GM18868 (cell line): ENCODE measurements around the gene PLIN3.
"Not testable (repeated sequence)": the region's sequence is repeated elsewhere in the genome, so short reads cannot be mapped to it uniquely, and the experiment has no call there.

ENCODE experiments used
- ATAC-seq: cut with Tn5 transposase; IDR thresholded peaks from one replicate; pipeline ENCODE4 v1.9.1; 2021; ENCODE audit warnings: mild to moderate bottlenecking, moderate library complexity; ENCODE audit not compliant: unreplicated experiment

Gene PLIN3

DNA sequence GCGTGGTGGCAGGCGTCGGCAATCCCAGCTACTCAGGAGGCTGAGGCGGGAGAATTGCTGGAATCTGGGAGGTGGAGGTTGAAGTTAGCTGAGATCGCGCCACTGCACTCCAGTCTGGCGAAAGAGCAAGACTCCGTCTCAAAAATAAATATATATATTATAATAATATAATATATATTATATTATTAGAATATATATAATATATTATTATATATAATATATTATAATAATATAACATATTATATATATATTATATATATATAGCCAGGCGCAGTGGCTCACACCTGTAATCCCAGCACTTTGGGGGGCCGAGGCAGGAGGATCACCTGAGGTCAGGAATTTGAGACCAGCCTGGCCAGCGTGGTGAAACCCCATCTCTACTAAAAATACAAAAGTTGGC lies 25.5 kb upstream of the PLIN3 start:
- ATAC-seq: not testable (repeated sequence)

DNA sequence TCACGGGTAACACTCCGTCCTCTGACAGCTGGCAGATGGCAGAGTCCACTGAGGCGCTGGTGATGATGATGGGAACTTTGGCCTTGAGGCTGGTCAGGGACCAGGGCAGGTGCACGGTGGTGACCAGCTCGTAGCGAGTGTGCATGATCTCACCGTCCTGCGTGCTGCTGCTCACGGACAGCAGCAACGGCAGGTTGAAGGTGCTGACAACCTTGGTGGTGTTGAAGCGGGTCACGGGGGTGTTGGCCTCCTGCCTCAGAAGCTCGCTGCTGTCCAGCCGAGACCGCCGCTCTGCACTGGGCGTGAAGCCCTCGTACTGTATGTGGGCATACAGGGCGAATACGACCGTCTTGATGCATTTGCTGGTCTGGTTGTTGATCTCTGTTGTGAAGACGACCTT lies 23.6 kb upstream of the PLIN3 start:
- ATAC-seq: no peak

DNA sequence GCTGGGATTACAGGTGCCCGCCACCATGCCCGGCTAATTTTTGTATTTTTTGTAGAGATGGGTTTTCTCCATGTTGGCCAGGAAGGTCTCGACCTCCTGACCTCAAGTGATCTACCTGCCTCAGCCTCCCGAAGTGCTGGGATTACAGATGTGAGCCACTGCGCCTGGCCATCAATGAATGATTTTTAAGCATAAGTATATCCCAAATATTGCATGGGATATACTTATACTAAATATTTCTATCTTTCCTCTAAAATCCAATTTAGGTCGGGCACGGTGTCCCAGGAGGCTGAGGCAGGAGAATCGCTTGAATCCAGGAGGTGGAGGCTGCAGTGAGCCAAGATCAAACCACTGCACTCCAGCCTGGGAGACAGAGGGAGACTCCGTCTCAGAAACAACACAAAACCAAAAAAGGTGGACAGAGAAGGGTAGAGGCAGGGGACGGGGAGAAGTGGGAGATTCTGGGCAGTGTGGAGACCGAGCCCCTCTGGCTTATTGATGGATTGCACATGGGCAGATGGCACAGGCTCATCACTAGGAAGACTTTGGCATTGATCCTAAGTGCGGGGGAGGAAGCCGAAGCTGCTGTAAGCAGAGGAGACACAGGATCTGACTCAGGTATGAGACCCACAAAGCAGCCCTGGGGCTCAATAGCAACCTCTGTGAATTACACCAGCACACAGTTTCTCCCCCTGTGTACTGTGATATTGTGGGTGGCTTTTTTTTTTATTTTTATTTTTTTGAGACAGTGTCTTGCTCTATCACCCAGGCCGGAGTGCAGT lies 21.8 kb upstream of the PLIN3 start:
- ATAC-seq: no peak

DNA sequence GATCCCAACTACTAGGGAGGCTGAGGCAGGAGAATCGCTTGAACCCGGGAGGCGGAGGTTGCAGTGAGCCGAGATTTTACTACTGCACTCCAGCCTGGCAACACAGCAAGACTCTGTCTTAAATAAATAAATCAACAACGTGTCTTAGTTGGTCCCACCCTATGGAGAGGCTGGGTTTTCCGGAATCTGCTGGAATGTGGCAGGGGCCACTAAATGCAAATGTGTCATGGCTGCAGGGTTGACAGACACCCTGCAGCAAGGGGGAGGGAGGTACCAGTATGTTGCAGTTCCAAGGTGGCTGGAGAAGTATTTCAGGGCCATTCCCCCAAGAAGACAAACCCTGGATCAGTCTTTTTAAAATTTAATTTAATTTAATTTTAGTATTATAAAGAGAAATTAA lies 20.3 kb upstream of the PLIN3 start:
- ATAC-seq: not testable (repeated sequence)

DNA sequence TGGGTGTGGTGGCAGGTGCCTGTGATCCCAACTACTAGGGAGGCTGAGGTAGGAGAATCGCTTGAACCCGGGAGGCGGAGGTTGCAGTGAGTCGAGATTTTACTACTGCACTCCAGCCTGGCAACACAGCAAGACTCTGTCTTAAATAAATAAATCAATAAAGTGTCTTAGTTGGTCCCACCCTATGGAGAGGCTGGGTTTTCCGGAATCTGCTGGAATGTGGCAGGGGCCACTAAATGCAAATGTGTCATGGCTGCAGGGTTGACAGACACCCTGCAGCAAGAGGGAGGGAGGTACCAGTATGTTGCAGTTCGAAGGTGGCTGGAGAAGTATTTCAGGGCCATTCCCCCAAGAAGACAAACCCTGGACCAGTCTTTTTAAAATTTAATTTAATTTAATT lies 17.5 kb upstream of the PLIN3 start:
- not testable (repeated sequence) for ATAC-seq

DNA sequence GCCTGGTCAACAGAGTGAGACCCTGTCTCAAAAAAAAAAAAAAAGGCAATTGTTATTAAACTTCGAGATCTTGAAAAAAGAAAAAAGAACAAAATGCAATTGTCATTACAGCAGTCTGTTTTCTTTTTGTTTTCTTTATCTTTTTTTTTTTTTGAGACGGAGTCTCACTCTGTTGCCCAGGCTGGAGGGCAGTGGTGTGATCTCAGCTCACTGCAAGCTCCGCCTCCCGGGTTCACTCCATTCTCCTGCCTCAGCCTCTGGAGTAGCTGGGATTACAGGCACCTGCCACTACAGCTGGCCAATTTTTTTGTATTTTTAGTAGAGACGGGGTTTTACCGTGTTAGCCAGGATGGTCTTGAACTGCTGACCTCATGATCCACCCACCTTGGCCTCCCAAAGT lies 15.4 kb upstream of the PLIN3 start:
- ATAC-seq: not testable (repeated sequence)

DNA sequence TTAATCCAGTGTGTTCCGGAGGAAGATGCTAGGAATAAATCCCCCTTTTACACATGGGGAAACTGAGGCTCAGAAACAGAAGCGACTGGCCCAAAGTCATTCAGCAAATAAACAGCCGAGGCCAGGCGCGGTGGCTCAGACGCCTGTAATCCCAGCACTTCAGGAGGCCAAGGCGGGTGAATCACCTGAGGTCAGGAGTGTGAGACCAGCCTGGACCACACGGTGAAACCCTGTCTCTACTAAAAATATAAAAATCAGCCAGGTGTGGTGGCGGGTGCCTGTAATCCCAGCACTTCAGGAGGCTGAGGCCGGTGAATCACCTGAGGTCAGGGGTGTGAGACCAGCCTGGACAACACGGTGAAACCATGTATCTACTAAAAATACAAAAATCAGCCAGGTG lies 11.6 kb upstream of the PLIN3 start:
- no peak for ATAC-seq

DNA sequence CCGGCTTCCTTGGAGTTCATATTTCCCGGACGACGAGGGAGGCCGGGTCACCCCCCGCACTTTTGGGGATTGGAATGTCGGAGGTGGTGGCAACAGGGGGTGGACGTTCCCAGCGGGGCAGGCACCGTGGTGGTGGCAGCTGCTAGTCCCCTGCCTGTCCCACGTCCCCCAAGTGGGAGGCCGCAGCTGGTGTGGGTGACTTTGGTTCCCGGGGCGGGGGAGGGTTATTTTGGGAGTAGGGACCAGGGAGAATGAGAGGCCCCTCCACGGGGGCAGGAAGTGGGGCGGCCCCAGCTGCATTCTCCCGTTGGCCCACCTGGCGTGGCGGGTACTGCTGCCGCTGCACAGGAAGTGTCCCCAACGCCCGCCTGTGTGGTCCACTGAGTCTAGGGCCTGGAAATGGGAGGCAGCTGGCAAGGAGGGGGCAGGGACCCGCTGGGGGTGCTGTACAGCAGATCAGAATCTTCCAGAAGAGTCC lies 11.1 kb upstream of the PLIN3 start:
- ATAC-seq: no peak

DNA sequence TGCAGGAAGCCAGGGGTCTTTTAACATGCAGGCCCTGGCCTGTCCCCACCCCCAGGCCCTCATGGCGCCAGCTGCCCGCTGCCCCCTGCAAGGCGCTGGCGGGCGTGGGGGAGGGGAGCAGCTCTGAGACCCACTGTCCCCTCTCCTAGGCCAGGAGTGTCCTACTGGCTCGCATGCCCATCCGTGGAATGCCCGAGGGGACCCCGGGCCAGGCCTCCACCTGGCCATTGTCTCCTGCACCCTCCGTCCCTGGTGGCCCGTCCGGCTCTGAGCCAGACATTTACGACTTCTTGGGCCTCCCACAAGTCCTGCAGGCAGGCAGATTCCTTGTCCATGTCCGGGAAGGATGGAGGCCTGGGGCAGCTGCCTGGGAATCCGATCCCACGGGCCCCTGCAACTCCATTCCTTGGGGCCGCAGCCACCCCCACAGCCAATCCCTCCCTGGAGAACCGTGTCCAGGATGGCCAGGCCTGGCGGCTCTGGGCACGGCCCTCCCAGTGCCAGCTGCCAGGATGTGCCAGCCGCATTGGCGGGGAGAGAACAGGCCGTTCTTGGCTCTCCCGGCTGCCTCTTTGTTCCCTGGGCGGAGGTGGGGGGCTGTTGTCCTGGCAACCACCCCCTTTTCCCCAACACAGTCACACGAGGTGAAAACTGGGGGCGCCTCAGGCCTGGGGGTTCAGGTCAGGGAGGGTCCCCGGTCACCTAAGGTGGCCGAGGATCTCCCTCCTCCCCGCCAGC lies 10.5 kb upstream of the PLIN3 start:
- no peak for ATAC-seq

DNA sequence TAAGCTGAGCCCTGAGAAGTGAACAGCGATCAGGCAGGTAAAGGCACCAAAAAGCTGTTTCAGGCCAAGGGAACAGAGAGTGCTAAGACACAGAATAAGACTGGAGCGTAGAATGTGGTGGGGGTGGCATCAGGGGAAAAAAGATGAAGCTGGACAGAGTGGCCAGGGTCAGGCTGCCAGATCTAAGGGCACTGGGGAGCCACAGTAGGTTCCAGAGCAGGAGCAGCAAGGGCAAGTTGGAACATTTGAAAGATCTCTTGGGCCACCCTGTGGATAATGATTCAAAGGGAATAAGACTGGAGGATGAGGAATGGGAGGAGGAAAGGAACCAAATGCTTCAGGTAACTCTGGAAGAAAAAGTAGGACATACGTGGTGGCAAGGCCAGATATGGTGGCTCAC lies 6.5 kb upstream of the PLIN3 start:
- ATAC-seq: no peak

DNA sequence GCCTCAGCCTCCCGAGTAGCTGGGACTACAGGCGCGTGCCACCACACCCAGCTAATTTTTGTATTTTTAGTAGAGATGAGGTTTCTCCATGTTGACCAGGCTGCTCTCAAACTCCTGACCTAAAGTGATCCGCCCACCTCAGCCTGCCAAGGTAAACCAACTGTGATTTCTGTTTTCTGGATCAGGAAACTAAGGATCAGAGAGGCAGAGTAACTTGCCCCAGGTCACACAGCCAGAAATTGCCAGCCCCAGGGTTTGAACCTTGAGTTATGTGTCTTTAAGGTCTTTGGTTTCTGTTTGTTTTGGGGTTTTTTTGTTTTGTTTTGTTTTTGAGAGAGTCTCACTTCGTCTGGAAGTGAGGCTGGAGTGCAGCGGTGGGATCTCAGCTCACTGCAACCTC lies 4.2 kb upstream of the PLIN3 start:
- no peak for ATAC-seq

DNA sequence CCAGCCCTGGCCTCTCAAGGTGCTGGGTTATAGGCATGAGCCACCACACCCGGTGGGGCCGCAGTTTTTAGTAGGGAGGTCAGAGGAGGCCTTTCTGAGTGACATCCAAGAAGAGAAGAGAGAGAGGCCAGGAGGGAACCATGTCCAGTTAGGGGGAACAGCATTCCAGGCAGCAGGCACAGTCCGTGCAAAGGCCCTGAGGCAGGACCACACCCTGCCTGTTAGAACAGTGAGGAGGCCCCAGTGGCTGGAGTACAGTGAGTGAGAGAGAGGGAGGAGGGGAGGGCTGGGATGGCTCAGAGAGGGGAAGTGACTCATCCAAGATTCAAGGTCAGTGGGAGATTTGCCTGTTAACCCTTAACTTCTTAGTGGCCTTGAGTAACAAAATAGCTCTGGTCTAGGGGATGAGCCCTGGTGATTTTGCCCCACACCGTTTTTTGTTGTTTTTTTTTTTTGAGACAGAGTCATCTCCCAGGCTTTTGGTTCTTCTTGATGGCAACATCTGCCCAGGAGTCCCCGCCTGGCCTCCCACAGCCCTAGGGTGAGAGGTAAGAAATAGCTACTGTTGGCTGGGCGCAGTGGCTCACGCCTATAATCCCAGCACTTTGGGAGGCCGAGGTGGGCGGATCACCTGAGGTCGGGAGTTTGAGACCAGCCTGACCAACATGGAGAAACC lies 2.7 kb upstream of the PLIN3 start:
- no peak for ATAC-seq

DNA sequence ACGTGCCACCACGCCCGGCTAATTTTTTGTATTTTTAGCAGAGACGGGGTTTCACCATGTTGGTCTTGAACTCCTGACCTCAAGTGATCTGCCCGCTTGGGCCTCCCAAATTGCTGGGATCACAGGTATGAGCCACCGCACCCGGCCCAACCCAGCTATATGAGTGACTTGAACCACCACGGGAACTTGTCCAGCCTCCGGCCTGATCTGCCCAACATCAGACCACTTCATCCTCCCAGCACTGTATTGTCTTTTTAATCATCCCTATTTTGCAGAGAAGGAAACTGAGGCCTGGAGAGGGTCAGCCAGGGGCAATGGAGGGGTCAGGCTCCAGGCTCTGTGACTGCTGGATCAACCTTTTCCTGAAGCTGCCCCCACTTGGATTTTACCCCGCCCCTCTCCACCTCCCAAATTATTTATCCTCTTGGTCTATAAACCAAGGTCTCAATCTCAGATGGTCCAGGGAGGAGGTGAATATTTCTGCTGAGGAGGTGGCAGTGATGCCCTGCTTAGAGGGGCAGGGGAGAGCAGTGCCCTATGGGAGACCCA lies 893 bp upstream of the PLIN3 start:
- no peak for ATAC-seq

DNA sequence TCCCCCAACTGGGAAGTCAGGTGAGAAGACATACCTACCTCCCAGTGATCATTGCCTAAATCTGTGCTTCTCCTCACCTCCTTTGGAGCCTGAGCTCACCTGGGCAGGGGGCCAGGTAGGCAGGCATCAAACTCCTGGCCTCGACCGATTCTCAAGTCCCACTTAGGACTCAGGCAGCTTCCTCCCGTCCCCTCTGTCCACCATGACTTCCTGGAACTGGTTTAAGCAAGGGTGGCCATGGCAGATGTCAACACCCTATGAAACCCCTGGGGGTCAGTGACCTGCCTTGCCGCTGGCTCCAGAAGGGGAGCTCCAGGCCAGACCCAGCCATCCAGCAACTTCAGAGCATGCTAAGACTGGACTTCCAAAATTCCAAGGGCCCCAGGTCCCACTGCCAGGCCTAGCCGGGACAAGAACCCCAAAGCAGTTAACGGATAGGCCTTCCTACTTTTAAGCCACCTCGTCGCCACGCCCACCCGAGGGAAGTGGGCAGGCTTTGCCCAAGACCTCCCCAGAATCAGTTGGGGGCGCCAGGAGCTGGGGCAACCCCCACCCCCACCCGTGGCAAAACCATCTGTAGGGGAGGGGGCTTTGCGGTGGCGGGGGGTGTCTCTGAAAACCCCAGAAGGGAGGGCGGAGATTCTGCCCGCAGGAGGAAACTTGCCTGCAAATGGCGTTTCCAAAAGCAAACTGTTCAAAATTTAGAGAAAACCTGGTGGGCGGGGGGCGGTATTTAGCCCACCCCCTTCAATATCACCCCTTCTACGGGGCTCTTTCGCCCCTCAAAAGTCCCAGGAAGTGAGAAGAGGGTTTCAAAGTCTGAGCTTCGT lies 657 bp downstream of the PLIN3 start:
- ATAC-seq: no peak

DNA sequence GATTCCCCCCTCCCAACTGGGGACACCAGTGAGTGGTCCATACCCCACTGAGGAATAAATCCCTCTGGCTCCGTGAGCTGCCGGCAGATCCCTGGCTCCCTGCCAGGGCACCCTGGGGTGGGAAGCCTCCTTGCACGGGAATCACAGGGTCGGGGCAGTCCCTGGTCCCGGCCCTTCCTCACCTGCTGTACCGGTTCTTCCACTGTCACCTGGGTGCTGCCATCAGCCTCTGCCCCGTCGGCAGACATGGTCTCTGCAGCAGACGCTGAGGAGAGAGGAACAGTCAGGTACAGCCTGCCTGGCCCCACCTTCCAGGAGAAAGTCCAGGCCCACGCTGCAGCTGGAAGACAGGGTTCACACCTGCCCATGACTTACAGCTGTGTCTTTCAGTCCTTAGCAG lies 6.3 kb downstream of the PLIN3 start:
- no peak for ATAC-seq

DNA sequence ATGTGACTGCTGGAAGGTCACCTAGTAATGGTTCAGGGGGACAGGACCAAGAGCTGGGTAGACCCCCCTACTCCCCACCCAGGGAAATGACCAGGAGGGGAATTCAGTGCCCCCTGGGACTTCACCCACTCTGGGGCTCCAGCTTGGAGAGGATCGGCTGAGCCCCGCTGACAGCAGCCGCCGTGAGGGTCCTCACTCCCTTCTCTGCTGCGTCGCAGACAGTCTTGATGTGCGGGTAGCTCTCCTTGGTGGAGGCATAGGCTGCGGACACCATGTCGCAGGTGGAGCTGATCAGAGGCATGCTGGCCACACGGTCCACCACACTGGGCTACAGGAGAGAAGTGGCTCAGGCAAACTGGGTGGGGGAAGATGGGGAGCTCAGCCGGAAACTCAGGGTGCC lies 7.8 kb downstream of the PLIN3 start:
- ATAC-seq: no peak

DNA sequence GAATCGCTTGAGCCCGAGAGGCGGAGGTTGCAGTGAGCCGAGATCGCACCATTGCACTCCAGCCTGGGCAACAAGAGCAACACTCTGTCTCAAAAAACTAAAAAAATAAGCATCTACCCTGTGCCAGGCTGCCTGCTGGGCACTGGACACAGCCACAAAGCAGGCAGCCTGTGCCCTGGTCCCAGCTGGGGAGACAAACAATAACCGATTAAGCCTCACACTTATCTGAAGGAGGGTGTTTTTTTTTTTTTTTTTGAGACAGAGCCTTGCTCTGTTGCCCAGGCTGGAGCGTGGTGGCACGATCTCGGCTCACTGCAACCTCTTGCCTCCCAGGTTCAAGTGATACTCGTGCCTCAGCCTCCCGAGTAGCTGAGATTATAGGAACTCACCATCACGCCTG lies 11.0 kb downstream of the PLIN3 start:
- not testable (repeated sequence) for ATAC-seq

DNA sequence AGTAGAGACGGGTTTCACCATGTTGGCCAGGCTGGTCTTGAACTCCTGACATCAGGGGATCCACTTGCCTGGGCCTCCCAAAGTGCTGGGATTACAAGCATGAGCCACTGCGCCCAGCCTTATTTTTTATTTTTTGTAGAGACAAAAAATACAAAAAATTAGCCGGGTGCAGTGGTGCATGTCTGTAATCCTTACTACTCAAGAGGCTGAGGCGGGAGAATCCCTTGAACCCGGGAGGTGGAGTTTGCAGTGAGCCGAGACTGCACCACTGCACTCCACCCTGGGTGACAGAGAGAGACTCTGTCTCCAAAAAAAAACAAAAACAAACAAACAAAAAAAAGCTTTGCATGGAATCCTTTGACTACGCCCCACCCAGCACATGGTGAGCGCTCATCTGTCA lies 14.0 kb downstream of the PLIN3 start:
- not testable (repeated sequence) for ATAC-seq

DNA sequence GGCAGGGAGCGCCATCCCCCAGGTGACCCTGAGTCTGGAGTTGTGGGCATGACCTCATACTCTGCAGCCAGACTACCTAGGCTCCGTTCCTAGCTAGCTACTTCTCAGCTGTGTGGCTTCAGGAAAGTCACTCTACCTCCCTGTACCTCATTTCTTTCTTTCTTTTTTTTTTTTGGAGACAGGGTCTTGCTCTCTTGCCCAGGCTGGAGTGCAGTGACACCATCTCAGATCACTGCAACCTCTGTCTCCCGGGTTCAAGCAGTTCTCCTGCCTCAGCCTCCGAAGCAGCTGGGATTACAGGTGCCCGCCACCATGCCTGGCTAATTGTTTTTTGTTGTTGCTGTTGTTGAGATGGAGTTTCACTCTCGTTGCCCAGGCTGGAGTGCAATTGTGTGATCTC lies 15.0 kb downstream of the PLIN3 start:
- no peak for ATAC-seq

DNA sequence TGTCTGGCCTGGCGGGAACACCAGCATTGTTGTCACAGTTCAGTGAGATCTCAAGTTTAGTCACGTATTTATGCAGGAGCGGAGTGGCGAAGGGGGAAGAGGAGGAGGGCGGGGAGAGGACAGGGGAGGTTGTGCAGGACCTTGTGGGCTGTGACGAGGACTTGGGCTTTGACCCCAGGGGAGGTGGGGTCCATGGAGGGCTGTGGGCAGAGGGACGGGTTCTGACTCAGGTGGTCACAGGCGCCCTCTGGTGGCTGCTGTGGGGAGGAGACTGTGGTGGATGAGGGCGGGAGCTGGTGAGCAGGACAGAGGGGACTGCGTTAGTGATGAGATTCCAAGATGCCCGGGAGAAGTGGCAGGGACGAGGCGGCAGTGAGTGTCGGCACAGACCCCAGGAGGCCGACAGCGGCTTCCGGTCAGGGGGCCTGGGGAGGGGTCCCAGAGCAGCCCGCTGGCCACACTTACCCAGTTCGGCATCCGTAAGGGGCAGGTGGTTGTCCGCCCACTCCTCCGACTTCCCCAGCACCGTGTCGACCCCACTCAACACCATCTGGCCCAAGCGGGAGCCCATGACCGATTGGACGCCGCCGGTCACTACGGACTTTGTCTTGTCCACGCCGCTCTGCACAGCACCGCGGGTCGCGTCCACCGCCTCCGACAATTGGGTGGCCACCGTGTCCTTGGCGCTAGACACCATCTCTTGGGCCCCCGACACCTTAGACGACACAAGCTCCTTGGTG lies 15.7 kb downstream of the PLIN3 start:
- no peak for ATAC-seq
